ENCODE measurements around the gene ANKRD53.

DNA sequence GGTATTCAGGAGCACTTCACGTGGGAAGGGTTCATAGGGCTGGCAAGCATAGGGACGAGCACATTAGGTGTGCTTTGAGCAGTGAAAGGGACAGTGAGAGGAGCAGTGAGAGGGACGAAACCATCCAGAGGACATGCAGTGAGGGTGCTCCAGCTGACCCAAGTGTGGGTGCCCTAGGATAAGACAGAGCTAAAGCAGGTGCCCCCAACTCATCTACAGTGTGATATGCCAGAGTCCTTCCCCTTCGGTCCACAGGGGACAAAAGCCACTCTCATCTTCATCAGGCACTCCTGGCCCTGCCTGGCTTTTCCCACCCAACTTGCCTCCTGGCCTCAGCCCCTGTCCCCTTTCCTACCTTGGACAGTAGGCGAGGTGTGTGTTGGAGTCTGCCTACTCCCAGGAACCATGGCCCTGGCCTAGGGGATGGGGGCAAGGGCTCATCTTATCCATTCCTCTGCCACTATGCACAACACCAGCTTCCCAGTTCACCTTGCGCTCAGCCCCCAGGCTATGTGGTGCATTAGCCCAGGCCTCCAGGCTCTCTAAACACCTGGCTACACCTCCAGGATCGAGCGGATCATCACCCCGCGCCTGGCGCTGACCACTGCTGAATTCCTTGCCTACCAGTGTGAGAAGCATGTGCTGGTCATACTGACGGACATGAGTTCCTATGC is 16.1 kb upstream of the ANKRD53 start:
- TF ChIP-seq, protein P1, sequence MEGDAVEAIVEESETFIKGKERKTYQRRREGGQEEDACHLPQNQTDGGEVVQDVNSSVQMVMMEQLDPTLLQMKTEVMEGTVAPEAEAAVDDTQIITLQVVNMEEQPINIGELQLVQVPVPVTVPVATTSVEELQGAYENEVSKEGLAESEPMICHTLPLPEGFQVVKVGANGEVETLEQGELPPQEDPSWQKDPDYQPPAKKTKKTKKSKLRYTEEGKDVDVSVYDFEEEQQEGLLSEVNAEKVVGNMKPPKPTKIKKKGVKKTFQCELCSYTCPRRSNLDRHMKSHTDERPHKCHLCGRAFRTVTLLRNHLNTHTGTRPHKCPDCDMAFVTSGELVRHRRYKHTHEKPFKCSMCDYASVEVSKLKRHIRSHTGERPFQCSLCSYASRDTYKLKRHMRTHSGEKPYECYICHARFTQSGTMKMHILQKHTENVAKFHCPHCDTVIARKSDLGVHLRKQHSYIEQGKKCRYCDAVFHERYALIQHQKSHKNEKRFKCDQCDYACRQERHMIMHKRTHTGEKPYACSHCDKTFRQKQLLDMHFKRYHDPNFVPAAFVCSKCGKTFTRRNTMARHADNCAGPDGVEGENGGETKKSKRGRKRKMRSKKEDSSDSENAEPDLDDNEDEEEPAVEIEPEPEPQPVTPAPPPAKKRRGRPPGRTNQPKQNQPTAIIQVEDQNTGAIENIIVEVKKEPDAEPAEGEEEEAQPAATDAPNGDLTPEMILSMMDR (IDR thresholded peaks at IDR 0.05): no peak
- TF ChIP-seq POLR2AphosphoS5 (IDR thresholded peaks at IDR 0.05) (no peak), POLR2A (IDR thresholded peaks at IDR 0.05) (no peak)

Measured in upper lobe of left lung (tissue), 4 donors.